A549 treated with Hydrocortisone at 1 μM for 4 hours (cell line): ENCODE data around the gene CGGBP1. TPM values are rescaled to one million over a fixed set of nuclear protein-coding genes. Genes with fewer than 3 reads are reported as not detected.

Experiments
- total RNA-seq: library from RNA; stranded (reverse); fragments of 200-300 nt; extraction: Qiagen RNA extraction; gene quantifications from 5 replicates; pipeline ENCODE4 v1.2.3, GENCODE V29; 2022

The CGGBP1 gene, protein sequence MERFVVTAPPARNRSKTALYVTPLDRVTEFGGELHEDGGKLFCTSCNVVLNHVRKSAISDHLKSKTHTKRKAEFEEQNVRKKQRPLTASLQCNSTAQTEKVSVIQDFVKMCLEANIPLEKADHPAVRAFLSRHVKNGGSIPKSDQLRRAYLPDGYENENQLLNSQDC
- total RNA-seq = 33.5 to 40.8 TPM (median 37.8 TPM) in 5 replicates

DNA sequence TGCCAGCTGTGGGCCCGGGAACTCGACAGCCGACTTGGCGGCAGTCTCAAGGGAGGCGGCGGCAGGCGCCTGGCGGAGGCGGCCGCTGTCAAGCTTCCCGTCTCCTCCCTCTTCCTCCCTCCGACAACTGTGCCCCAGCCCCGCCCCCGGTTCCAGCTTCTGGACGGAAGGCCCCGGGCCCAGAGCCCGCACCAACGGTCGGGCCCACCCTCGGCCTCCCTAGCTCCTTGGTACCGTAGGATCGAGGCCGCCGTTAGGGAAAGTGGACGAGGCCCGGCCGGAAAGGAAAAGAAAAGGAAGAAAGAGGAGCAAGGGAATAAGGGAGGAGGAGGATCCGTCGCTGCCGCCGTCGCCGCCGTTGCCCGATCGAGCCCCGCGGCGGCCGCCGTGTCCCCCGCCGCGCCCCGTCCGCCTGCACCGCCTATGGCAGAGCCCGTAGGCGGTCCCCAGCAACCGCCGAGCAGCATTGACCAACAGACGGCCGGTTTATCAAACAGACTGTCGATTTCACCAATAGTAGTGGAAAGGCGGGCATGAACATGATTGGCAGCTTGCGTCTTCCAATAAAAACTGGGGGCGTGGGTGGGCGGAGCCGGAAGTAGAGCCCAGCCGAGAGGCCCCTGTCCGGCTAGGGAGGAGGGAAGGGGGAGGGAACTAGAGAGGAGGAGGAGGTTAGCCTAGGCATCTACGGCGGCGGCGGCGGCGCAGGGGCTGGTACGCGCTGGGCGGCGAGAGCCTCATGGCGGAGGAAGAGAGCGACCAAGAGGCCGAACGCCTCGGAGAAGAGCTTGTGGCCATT lies at the start of gene CGGBP1, which contains the start of gene ZNF654:
CGGBP1 (minus strand) TSS at position 425 of the 799 bp plus-strand sequence. CDS start 3,029 bp downstream, outside the sequence.
ZNF654 (plus strand) TSS at position 675 of the 799 bp plus-strand sequence; CDS start at position 740, 65 bp downstream.

Other genes with a start within 250 kb of the CGGBP1 start
- 3.2 to 5.3 TPM (median 4.4 TPM) in 5 replicates for gene ZNF654, start 250 bp upstream of the CGGBP1 start, total RNA-seq
- gene C3orf38, start 91.0 kb upstream of the CGGBP1 start, total RNA-seq = 16.0 to 21.3 TPM (median 17.6 TPM) in 5 replicates